ENCODE measurements around the gene ADAMTSL1. TPM values are rescaled to one million over a fixed set of nuclear protein-coding genes. Genes with fewer than 3 reads are reported as not detected.
A peak's percentile ranks its signal among the peaks of the same experiment; 100 is the strongest.

The ADAMTSL1 gene
- polyA plus RNA-seq, 1 donor, result 3.6 TPM

DNA sequence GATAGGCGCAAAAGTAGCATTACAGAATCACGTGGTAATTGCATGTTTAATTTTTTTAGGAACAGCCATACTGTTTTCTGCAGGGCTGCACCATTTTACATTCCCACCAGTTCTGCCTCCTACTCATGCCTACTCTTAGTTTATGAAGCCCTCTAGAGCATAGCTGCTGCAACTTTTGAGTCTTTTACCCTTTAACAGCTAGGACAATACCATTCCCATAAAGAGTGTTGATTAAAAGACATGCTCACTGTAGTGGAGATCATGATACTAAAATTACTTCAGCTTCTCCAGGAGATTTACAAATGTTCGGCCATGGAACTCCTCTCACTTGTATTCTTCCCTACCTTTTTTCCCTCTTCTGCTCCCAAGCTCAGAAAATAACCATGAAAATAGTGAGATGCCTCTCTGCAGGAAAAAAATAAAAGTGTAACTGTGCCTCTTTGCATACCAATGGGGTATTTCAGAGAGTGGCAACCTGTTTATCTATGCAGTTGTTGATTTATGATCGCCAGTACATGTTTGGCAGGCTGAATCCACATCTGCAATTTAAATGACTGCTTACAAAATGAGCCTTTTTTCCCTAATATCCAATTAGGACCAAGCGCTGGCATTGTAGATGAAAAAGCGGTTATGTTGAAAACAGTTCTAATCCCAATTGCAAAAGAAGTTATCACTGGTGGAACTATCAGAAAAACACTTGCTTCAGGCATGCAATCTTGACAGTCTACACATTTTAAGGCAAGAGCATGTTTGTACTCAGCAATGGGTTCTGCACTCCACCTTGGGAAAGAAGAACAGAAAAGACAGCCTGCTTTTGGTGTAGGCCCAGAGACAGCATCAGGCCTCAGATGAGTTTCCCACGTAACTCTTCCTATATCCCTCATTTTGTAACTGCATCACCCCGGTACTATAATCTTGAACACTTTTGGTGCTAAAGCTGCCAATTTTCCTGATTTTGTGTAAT is 131.1 kb downstream of the ADAMTSL1 start:
- WGBS (ENCODE audit: insufficient coverage, low lambda C conversion rate), result 80% methylated on average over 1 of the region's 8 CpGs
- H3K9me3 ChIP-seq (ENCODE audit: control insufficient read depth, low read depth, low read length), result no peaks in the 10 kb centered on the region
- H3K4me3 ChIP-seq (ENCODE audit: low read length), result no peak overlapping the region
- no peaks in the 10 kb centered on the region for H3K27me3 ChIP-seq (ENCODE audit: control insufficient read depth, insufficient read depth, low read length)
- H3K36me3 ChIP-seq (ENCODE audit: control insufficient read depth, insufficient read depth, low read length), result no peaks in the 10 kb centered on the region
- DNase-seq, result no peak
- no peak overlapping the region for H3K27ac ChIP-seq (ENCODE audit: low read length)
- no peaks in the 10 kb centered on the region for H3K4me1 ChIP-seq (ENCODE audit: control insufficient read depth, insufficient read depth, low read length)

DNA sequence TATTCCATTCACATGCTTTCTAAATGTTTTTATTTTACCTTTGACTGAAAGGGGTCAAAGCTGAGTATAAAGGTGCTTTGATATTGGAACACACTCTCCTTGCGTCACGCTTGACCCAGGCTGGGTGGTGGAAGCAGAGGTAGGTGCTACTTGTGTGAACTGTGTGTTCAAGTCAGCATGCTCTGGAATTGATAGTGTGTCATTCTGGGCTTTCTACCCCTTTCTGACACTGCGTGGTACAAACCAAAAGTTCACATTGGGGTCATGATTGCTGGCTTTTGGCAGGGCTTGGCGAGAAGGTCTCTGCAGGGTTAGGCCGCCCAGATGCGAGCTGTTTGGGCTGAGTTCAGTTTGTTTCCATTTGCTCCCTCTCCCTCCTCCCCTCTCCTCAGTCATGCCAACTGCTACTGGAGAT is 131.8 kb downstream of the ADAMTSL1 start:
- no CpG with 5 or more reads among the region's 6 CpGs for WGBS (ENCODE audit: insufficient coverage, low lambda C conversion rate)
- Histone ChIP-seq H3K4me3 (ENCODE audit: low read length) (no peak overlapping the region), H3K9me3 (ENCODE audit: control insufficient read depth, low read depth, low read length) (no peaks in the 10 kb centered on the region), H3K36me3 (ENCODE audit: control insufficient read depth, insufficient read depth, low read length) (no peaks in the 10 kb centered on the region), H3K27ac (ENCODE audit: low read length) (no peak overlapping the region), H3K27me3 (ENCODE audit: control insufficient read depth, insufficient read depth, low read length) (no peaks in the 10 kb centered on the region), H3K4me1 (ENCODE audit: control insufficient read depth, insufficient read depth, low read length) (no peaks in the 10 kb centered on the region)
- DNase-seq, result peak; percentile 6 to 9

- H3K4me3 ChIP-seq (ENCODE audit: low read length), result no peak overlapping the region
- H3K36me3 ChIP-seq (ENCODE audit: control insufficient read depth, insufficient read depth, low read length), result no peaks in the 10 kb centered on the region
- no CpG with 5 or more reads among the region's 2 CpGs for WGBS (ENCODE audit: insufficient coverage, low lambda C conversion rate)
- no peak overlapping the region for H3K27ac ChIP-seq (ENCODE audit: low read length)
- no peak for DNase-seq
- no peaks in the 10 kb centered on the region for H3K4me1 ChIP-seq (ENCODE audit: control insufficient read depth, insufficient read depth, low read length)
- H3K9me3 ChIP-seq (ENCODE audit: control insufficient read depth, low read depth, low read length), result no peaks in the 10 kb centered on the region
- H3K27me3 ChIP-seq (ENCODE audit: control insufficient read depth, insufficient read depth, low read length), result no peaks in the 10 kb centered on the region
Measured at GRCh38 chr9:18606281-18606680, 132.3 kb downstream of the ADAMTSL1 start.

- DNase-seq, result no peak
- H3K36me3 ChIP-seq (ENCODE audit: control insufficient read depth, insufficient read depth, low read length), result no peaks in the 10 kb centered on the region
- no peak overlapping the region for H3K4me3 ChIP-seq (ENCODE audit: low read length)
- H3K9me3 ChIP-seq (ENCODE audit: control insufficient read depth, low read depth, low read length), result no peaks in the 10 kb centered on the region
- no peak overlapping the region for H3K27ac ChIP-seq (ENCODE audit: low read length)
- H3K27me3 ChIP-seq (ENCODE audit: control insufficient read depth, insufficient read depth, low read length), result no peaks in the 10 kb centered on the region
- H3K4me1 ChIP-seq (ENCODE audit: control insufficient read depth, insufficient read depth, low read length), result no peaks in the 10 kb centered on the region
Measured at GRCh38 chr9:18606846-18607245, 132.9 kb downstream of the ADAMTSL1 start.

DNA sequence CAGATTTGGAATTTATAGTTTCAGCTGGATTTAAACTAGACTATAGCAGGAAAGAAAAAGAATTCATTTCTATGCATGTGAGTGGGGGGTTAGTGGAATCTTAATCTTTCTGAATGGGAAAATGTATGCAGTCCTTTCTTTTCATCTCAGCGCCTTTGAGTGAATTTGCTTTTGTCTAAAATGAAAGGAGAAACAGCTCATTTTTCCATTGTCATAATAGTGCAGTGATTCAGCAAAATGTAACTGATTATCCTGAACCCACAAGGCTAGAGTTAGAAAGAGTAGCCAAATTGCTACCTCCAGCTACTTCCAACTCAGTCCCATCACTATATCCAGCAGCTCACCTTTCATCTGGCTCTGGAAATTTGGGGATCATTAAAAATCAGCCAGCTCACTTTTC is 134.4 kb downstream of the ADAMTSL1 start:
- DNase-seq, result no peak
- H3K27ac ChIP-seq (ENCODE audit: low read length), result no peak overlapping the region
- H3K9me3 ChIP-seq (ENCODE audit: control insufficient read depth, low read depth, low read length), result no peaks in the 10 kb centered on the region
- H3K4me3 ChIP-seq (ENCODE audit: low read length), result no peak overlapping the region
- WGBS (ENCODE audit: insufficient coverage, low lambda C conversion rate), result no CpG with 5 or more reads among the region's 1 CpG
- H3K36me3 ChIP-seq (ENCODE audit: control insufficient read depth, insufficient read depth, low read length), result no peaks in the 10 kb centered on the region
- H3K4me1 ChIP-seq (ENCODE audit: control insufficient read depth, insufficient read depth, low read length), result no peaks in the 10 kb centered on the region
- H3K27me3 ChIP-seq (ENCODE audit: control insufficient read depth, insufficient read depth, low read length), result no peaks in the 10 kb centered on the region

DNA sequence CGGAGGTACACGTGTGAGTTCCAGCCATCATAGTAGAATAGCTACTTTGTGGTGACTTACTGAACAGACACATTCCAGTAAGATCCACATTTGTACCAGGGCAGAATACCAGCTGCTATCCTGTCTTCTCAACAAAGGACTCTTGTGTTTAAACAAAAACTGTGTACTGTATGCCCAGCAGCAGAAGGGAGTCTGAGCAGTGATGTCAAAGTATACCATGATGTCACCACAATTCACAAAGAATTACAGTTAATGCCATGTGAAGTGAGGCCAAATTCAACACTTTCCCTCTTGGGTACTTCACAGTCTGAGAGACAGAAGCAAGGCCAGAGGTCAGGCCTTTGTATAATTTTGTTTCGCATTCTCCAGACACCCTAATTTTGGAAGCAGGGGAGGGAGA is 137.0 kb downstream of the ADAMTSL1 start:
- DNase-seq, result peak; percentile 26 to 34
- no peaks in the 10 kb centered on the region for H3K9me3 ChIP-seq (ENCODE audit: control insufficient read depth, low read depth, low read length)
- H3K27me3 ChIP-seq (ENCODE audit: control insufficient read depth, insufficient read depth, low read length), result no peaks in the 10 kb centered on the region
- H3K36me3 ChIP-seq (ENCODE audit: control insufficient read depth, insufficient read depth, low read length), result no peaks in the 10 kb centered on the region
- H3K27ac ChIP-seq (ENCODE audit: low read length), result no peak overlapping the region
- no peak overlapping the region for H3K4me3 ChIP-seq (ENCODE audit: low read length)
- WGBS (ENCODE audit: insufficient coverage, low lambda C conversion rate), result no CpG with 5 or more reads among the region's 3 CpGs
- no peaks in the 10 kb centered on the region for H3K4me1 ChIP-seq (ENCODE audit: control insufficient read depth, insufficient read depth, low read length)

GRCh38 chr9:18611971-18612370 is 138.0 kb downstream of the ADAMTSL1 start:
- Histone ChIP-seq H3K27ac (ENCODE audit: low read length) (no peak overlapping the region), H3K27me3 (ENCODE audit: control insufficient read depth, insufficient read depth, low read length) (no peaks in the 10 kb centered on the region), H3K4me1 (ENCODE audit: control insufficient read depth, insufficient read depth, low read length) (no peaks in the 10 kb centered on the region), H3K4me3 (ENCODE audit: low read length) (no peak overlapping the region), H3K36me3 (ENCODE audit: control insufficient read depth, insufficient read depth, low read length) (no peaks in the 10 kb centered on the region), H3K9me3 (ENCODE audit: control insufficient read depth, low read depth, low read length) (no peaks in the 10 kb centered on the region)
- no peak for DNase-seq

DNA sequence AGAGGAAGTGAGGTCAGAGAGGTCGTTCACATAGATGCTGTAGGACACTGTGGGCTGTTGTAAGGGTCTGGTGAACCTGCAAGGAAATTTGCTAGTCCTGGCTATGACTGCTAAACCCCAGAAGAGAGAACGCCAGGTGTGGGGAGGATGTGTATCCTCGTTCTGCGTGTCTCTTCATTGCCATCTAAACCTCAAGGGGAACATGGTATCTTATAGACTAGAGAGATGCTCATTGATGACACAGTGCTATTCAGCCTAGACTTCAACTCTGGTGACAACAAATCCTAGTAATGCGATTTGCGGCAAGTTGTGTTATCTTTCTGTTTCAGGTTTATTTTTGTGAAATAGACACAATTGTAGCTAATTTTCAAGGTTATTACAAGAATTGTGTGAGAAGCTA is 140.2 kb downstream of the ADAMTSL1 start:
- Histone ChIP-seq H3K36me3 (ENCODE audit: control insufficient read depth, insufficient read depth, low read length) (no peaks in the 10 kb centered on the region), H3K27me3 (ENCODE audit: control insufficient read depth, insufficient read depth, low read length) (no peaks in the 10 kb centered on the region), H3K27ac (ENCODE audit: low read length) (no peak overlapping the region), H3K9me3 (ENCODE audit: control insufficient read depth, low read depth, low read length) (no peaks in the 10 kb centered on the region), H3K4me3 (ENCODE audit: low read length) (no peak overlapping the region), H3K4me1 (ENCODE audit: control insufficient read depth, insufficient read depth, low read length) (no peaks in the 10 kb centered on the region)
- 80% methylated on average over 2 of the region's 6 CpGs for WGBS (ENCODE audit: insufficient coverage, low lambda C conversion rate)
- DNase-seq, result no peak

GRCh38 chr9:18614651-18615050 is 140.7 kb downstream of the ADAMTSL1 start:
- Histone ChIP-seq H3K4me1 (ENCODE audit: control insufficient read depth, insufficient read depth, low read length) (no peaks in the 10 kb centered on the region), H3K27ac (ENCODE audit: low read length) (no peak overlapping the region), H3K36me3 (ENCODE audit: control insufficient read depth, insufficient read depth, low read length) (no peaks in the 10 kb centered on the region), H3K9me3 (ENCODE audit: control insufficient read depth, low read depth, low read length) (no peaks in the 10 kb centered on the region), H3K27me3 (ENCODE audit: control insufficient read depth, insufficient read depth, low read length) (no peaks in the 10 kb centered on the region), H3K4me3 (ENCODE audit: low read length) (no peak overlapping the region)
- DNase-seq, result no peak
- no CpG with 5 or more reads among the region's 2 CpGs for WGBS (ENCODE audit: insufficient coverage, low lambda C conversion rate)

DNA sequence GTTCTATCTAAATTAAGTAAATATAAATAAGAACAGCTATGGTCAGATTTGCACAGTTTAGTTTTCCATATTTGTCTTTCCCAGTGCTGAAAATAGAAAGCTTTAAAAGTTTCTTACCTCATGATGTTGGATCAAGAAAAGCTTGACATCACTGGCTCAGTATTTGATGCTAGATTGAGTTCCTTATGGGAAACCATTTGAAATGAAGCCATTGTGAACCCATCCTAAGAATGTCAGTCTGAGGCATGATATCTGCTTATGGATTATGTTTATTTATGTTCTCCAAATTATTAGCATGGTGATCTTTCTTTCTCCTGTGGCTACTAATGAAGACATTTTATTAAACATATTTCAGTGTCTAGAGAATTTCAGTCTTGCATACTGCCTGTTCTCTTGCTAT is 143.0 kb downstream of the ADAMTSL1 start:
- no peak for DNase-seq
- Histone ChIP-seq H3K9me3 (ENCODE audit: control insufficient read depth, low read depth, low read length) (no peaks in the 10 kb centered on the region), H3K27me3 (ENCODE audit: control insufficient read depth, insufficient read depth, low read length) (no peaks in the 10 kb centered on the region), H3K27ac (ENCODE audit: low read length) (no peak overlapping the region), H3K4me3 (ENCODE audit: low read length) (no peak overlapping the region), H3K4me1 (ENCODE audit: control insufficient read depth, insufficient read depth, low read length) (no peaks in the 10 kb centered on the region), H3K36me3 (ENCODE audit: control insufficient read depth, insufficient read depth, low read length) (no peaks in the 10 kb centered on the region)

DNA sequence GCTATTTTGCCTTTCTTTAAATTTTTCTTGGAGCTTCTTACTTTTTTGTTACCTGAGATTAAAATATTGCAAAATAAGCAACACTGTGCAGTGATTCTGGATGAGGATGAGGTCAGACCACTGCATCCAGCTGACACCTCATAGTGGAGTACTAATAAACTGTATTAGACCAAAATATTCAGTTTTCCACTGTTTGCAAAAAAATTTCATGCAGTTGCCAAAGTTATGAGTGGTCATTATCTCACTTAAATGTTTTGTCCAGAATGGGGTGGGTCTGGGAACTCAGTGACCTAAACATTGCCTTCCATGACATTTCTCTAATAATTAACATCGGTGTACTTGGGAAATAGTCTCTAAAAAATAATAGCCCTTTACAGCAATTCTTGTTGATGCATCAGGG is 143.8 kb downstream of the ADAMTSL1 start:
- DNase-seq, result no peak
- H3K27me3 ChIP-seq (ENCODE audit: control insufficient read depth, insufficient read depth, low read length), result no peaks in the 10 kb centered on the region
- WGBS (ENCODE audit: insufficient coverage, low lambda C conversion rate), result no CpG with 5 or more reads among the region's 1 CpG
- H3K4me3 ChIP-seq (ENCODE audit: low read length), result no peak overlapping the region
- H3K9me3 ChIP-seq (ENCODE audit: control insufficient read depth, low read depth, low read length), result no peaks in the 10 kb centered on the region
- H3K4me1 ChIP-seq (ENCODE audit: control insufficient read depth, insufficient read depth, low read length), result no peaks in the 10 kb centered on the region
- H3K27ac ChIP-seq (ENCODE audit: low read length), result no peak overlapping the region
- no peaks in the 10 kb centered on the region for H3K36me3 ChIP-seq (ENCODE audit: control insufficient read depth, insufficient read depth, low read length)

All from large intestine (tissue), 3 donors.